Progenitor cell of endocrine pancreas (in vitro differentiated cells): ENCODE measurements around the gene VRTN. TPM values are rescaled to one million over a fixed set of nuclear protein-coding genes. Genes with fewer than 3 reads are reported as not detected.

ENCODE experiments used
- DNase-seq: peaks from one replicate; pipeline ENCODE4 v3.0.0; 2021; ENCODE audit warnings: low spot score; ENCODE audit not compliant: unreplicated experiment
- H3K27ac Mint-ChIP-seq: 2 replicates; pipeline ENCODE4 v1.8.0; 2021; ENCODE audit warnings: mild to moderate bottlenecking, moderate library complexity, mixed read lengths
- H3K27me3 Mint-ChIP-seq: 2 replicates; pipeline ENCODE4 v1.8.0; 2021; ENCODE audit warnings: mixed read lengths
- H3K36me3 Mint-ChIP-seq: 2 replicates; pipeline ENCODE4 v1.8.0; 2022; ENCODE audit warnings: mixed read lengths; ENCODE audit not compliant: insufficient read depth
- H3K4me1 Mint-ChIP-seq: 2 replicates; pipeline ENCODE4 v1.8.0; 2021; ENCODE audit warnings: low read depth, mixed read lengths
- H3K4me3 Mint-ChIP-seq: 2 replicates; pipeline ENCODE4 v1.8.0; 2021; ENCODE audit warnings: low read depth, mild to moderate bottlenecking, moderate library complexity, mixed read lengths
- H3K9me3 Mint-ChIP-seq: 2 replicates; pipeline ENCODE4 v1.8.0; 2021; ENCODE audit warnings: low read depth, mixed read lengths
- total RNA-seq: library from RNA; stranded (reverse); gene quantifications from 2 replicates; pipeline ENCODE4 v1.2.1, GENCODE V29; 2021
- TF ChIP-seq, protein P1 (sequence below): fragments of 200-600 bp; sonication (generic); IDR thresholded peaks from one replicate; pipeline ENCODE4 v1.5.0; 2021; ENCODE audit warnings: antibody characterized with exemption, mild to moderate bottlenecking; ENCODE audit not compliant: unreplicated experiment

The VRTN gene
- total RNA-seq, 1 donor from 2014 or later, result 1.5 TPM

DNA sequence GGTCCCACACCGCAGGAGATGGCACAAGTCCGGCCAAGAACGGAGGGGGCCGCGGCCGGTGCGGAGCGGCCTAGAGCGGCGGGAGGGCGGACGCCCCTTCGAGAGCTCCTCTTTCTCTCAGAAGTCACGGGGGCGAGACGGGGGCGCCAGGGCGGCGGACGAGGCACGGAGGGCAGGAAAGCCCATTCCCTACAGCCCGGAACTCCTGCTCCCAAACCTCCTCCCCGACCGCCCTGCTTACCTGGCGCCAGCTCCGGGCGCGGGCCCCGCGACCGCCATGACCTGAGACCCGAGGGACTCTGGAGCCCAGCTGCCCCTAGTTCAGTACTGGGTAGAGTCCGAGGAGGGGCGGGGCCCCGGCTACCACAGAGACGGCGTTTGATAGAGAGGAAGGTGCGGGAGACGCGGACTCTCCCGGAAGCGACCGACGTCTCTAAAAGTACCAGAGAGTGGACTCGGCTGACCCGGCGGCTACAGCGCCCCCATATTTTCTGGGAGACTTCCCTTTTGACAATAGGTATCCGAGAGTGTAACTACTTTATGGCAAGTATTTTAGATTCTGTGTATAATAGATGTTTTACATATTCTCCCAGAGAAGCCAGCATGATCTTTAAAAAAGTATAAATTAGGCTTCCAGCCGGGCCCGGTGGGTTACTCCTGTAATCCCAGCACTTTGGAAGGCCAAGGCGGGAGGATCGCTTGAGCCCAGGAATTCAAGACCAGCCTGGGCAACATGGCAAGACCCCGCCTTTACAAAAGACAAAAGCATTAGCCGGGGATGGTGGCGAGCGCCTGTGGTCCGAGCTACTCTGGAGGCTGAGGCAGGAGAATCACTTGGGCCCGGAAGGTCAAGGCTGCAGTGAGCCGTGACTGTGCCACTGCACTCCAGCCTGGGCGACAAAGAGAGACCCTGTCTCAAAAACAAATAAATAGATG is 45.4 kb upstream of the VRTN start, which contains the start of gene ABCD4:
Gene ABCD4, minus strand, starts transcription at position 301 of the 936 bp plus-strand sequence. Its CDS starts 22 bp downstream, at position 279.
- Mint-ChIP-seq H3K9me3 (no peaks in the 10 kb centered on the region), H3K27me3 (no peaks in the 10 kb centered on the region)

GRCh38 chr14:74308695-74309094 is 39.6 kb upstream of the VRTN start:
- no peaks in the 10 kb centered on the region for H3K9me3 Mint-ChIP-seq
- no peak overlapping the region for H3K4me3 Mint-ChIP-seq
- no peak overlapping the region for H3K27ac Mint-ChIP-seq
- no peaks in the 10 kb centered on the region for H3K4me1 Mint-ChIP-seq
- no peak for DNase-seq
- no peaks in the 10 kb centered on the region for H3K27me3 Mint-ChIP-seq
- TF ChIP-seq, protein P1, sequence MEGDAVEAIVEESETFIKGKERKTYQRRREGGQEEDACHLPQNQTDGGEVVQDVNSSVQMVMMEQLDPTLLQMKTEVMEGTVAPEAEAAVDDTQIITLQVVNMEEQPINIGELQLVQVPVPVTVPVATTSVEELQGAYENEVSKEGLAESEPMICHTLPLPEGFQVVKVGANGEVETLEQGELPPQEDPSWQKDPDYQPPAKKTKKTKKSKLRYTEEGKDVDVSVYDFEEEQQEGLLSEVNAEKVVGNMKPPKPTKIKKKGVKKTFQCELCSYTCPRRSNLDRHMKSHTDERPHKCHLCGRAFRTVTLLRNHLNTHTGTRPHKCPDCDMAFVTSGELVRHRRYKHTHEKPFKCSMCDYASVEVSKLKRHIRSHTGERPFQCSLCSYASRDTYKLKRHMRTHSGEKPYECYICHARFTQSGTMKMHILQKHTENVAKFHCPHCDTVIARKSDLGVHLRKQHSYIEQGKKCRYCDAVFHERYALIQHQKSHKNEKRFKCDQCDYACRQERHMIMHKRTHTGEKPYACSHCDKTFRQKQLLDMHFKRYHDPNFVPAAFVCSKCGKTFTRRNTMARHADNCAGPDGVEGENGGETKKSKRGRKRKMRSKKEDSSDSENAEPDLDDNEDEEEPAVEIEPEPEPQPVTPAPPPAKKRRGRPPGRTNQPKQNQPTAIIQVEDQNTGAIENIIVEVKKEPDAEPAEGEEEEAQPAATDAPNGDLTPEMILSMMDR, result no peak
- no peaks in the 10 kb centered on the region for H3K36me3 Mint-ChIP-seq

More for the DNA sequence above, 45.4 kb upstream of the VRTN start, which contains the start of gene ABCD4:
- TF ChIP-seq, protein P1, result peak; percentile 60
- peak within 1 kb of the TSS; percentile 97 for H3K27ac Mint-ChIP-seq
- peak within 1 kb of the TSS; percentile 98 for H3K4me3 Mint-ChIP-seq
- peaks cover 13% of the 10 kb centered on the region for H3K4me1 Mint-ChIP-seq
- peaks cover 8% of the 10 kb centered on the region for H3K36me3 Mint-ChIP-seq
- DNase-seq, result peak; percentile 87

- Mint-ChIP-seq H3K4me3 (no peak overlapping the region), H3K36me3 (no peaks in the 10 kb centered on the region), H3K4me1 (no peaks in the 10 kb centered on the region), H3K9me3 (no peaks in the 10 kb centered on the region), H3K27ac (no peak overlapping the region), H3K27me3 (no peaks in the 10 kb centered on the region)
- no peak for DNase-seq
- TF ChIP-seq, protein P1, result no peak
Measured at GRCh38 chr14:74309125-74310022, 38.9 kb upstream of the VRTN start.

DNA sequence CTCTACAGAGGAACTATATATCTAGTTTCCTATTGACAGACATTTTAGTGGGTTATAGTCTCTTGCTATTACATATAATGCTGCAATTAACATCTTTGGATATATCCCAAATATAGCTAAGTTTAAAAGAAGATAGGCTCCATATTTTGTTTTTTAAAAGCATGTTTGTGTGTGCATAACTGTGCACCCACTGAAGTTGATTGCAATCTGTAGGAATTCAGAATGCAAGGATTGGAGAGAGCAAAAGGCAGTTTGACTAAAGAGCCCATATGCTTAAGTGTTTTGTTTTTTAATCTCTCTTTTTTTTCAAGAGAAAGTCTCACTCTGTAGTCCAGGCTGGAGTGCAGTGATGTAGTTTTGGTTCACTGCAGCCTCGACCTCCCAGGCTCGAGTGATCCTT is 36.1 kb upstream of the VRTN start:
- Mint-ChIP-seq H3K27ac (no peak overlapping the region), H3K4me3 (no peak overlapping the region), H3K4me1 (no peaks in the 10 kb centered on the region), H3K27me3 (no peaks in the 10 kb centered on the region), H3K9me3 (no peaks in the 10 kb centered on the region), H3K36me3 (no peaks in the 10 kb centered on the region)
- TF ChIP-seq, protein P1, result no peak
- DNase-seq, result no peak

GRCh38 chr14:74313601-74314000 is 34.7 kb upstream of the VRTN start:
- TF ChIP-seq, protein P1, result no peak
- H3K27me3 Mint-ChIP-seq, result no peaks in the 10 kb centered on the region
- H3K36me3 Mint-ChIP-seq, result no peaks in the 10 kb centered on the region
- H3K9me3 Mint-ChIP-seq, result no peaks in the 10 kb centered on the region
- no peak overlapping the region for H3K4me3 Mint-ChIP-seq
- no peaks in the 10 kb centered on the region for H3K4me1 Mint-ChIP-seq
- no peak for DNase-seq
- no peak overlapping the region for H3K27ac Mint-ChIP-seq
